Bronchial epithelial cell (primary cell): ENCODE measurements around the gene PTPRH. TPM values are rescaled to one million over a fixed set of nuclear protein-coding genes. Genes with fewer than 3 reads are reported as not detected.
A peak's percentile ranks its signal among the peaks of the same experiment; 100 is the strongest.

Experiments
- DNase-seq: peaks from one replicate; pipeline ENCODE4 v3.0.0-alpha.2; 2010; ENCODE audit warnings: low read depth
- FAIRE-seq: peaks from 2 replicates; lab custom pipeline; 2011; peaks lifted over from hg19 to GRCh38; lab: Jason Lieb, UNC
- H3K27me3 ChIP-seq: 2 replicates; pipeline ENCODE4 v1.5.1; 2011; ENCODE audit warnings: low read length; ENCODE audit not compliant: control insufficient read depth, insufficient read depth
- H3K36me3 ChIP-seq: 2 replicates; pipeline ENCODE4 v1.5.1; 2011; ENCODE audit warnings: low read length; ENCODE audit not compliant: control insufficient read depth, insufficient read depth
- H3K4me3 ChIP-seq: 2 replicates; pipeline ENCODE4 v1.5.1; 2011; ENCODE audit warnings: mild to moderate bottlenecking, low read depth, low read length, control low read depth
- CTCF ChIP-seq: IDR thresholded peaks from 2 replicates; pipeline ENCODE4 v1.5.1; 2011; ENCODE audit warnings: mild to moderate bottlenecking, moderate library complexity, low read length, control low read depth, inconsistent platforms; ENCODE audit not compliant: insufficient read depth, severe bottlenecking
- total RNA-seq: library from RNA; depleted of rRNA; stranded (reverse); fragments of >200 nt; gene quantifications from 2 replicates; pipeline ENCODE4 v1.2.1, GENCODE V29; 2014

Gene PTPRH
- total RNA-seq, 1 donor from 2014 or later: 3.9 TPM

GRCh38 chr19:55152017-55152416 lies 57.3 kb downstream of the PTPRH start:
- Histone ChIP-seq H3K27me3 (no peaks in the 10 kb centered on the region), H3K36me3 (no peaks in the 10 kb centered on the region), H3K4me3 (no peak overlapping the region)
- DNase-seq (no peak), FAIRE-seq (no peak)
- no peak for TF ChIP-seq CTCF

- no peaks in the 10 kb centered on the region for H3K27me3 ChIP-seq
Observed at GRCh38 chr19:55149078-55150003, 60.0 kb downstream of the PTPRH start, which contains the start of gene TNNT1. Gene TNNT1, minus strand, starts transcription at chr19:55149206. Its CDS starts 2,049 bp downstream, at chr19:55147157.

GRCh38 chr19:55147545-55148251 lies 61.6 kb downstream of the PTPRH start:
- no peaks in the 10 kb centered on the region for H3K36me3 ChIP-seq
- TF ChIP-seq CTCF: no peak
- no peaks in the 10 kb centered on the region for H3K27me3 ChIP-seq
- no peak overlapping the region for H3K4me3 ChIP-seq
- no peak for FAIRE-seq
- no peak for DNase-seq

More at GRCh38 chr19:55149078-55150003, 60.0 kb downstream of the PTPRH start, which contains the start of gene TNNT1:
- DNase-seq (no peak), FAIRE-seq (no peak)
- Histone ChIP-seq H3K4me3 (no peak within 1 kb of the TSS), H3K36me3 (no peaks in the 10 kb centered on the region)
- TF ChIP-seq CTCF: no peak

- peak overlapping the region; percentile 40 for H3K4me3 ChIP-seq
Observed at GRCh38 chr19:55146705-55147273, 62.5 kb downstream of the PTPRH start.

More at GRCh38 chr19:55146705-55147273, 62.5 kb downstream of the PTPRH start:
- H3K36me3 ChIP-seq: no peaks in the 10 kb centered on the region
- H3K27me3 ChIP-seq: no peaks in the 10 kb centered on the region
- no peak for TF ChIP-seq CTCF
- DNase-seq: peak; percentile 8
- no peak for FAIRE-seq
